Caco-2 (cell line): ENCODE results near the gene CHERP. TPM values are rescaled to one million over a fixed set of nuclear protein-coding genes. Genes with fewer than 3 reads are reported as not detected.
"Not testable (repeated sequence)": the region's sequence is repeated elsewhere in the genome, so short reads cannot be mapped to it uniquely, and the experiment has no call there.

Experiments
- BruUV-seq: library from RNA; stranded (reverse); fragments of 400-500 nt; replicated peaks from 2 replicates; lab custom pipeline; 2021; lab: Mats Ljungman, UMichigan
- CTCF ChIA-PET: fragments of 300-600 bp; sonication (Branson Sonifier 250); formaldehyde crosslinking; loops from one replicate; lab custom pipeline; 2022; ENCODE audit warnings: antibody characterized with exemption; lab: Charles Lee
- POLR2A ChIA-PET: fragments of 300-600 bp; sonication (Branson Sonifier 250); formaldehyde crosslinking; loops from one replicate; lab custom pipeline; 2022; ENCODE audit warnings: antibody characterized with exemption; lab: Charles Lee
- DNase-seq, 2 experiments: peaks; one replicate each; pipeline versions ENCODE4 v3.0.0 to v3.0.0-alpha.2; 2020 to 2022
- H3K27me3 ChIP-seq: replicated peaks from 2 replicates; pipeline ENCODE4 v1.6.0; 2011; ENCODE audit warnings: low read length; ENCODE audit not compliant: control insufficient read depth, insufficient read depth
- H3K36me3 ChIP-seq: 2 replicates; pipeline ENCODE4 v1.5.1; 2011; ENCODE audit warnings: low read length; ENCODE audit not compliant: control insufficient read depth, insufficient read depth
- H3K4me1 ChIP-seq: fragments of 250-450 bp; sonication (Bioruptor Pico); 2 replicates; pipeline ENCODE4 v1.5.1; 2020; ENCODE audit warnings: mild to moderate bottlenecking
- H3K4me3 ChIP-seq: 2 replicates; pipeline ENCODE4 v1.5.1; 2011; ENCODE audit warnings: low read depth, mild to moderate bottlenecking, control low read depth, low read length
- H3K9me3 ChIP-seq: fragments of 250-450 bp; sonication (Bioruptor Pico); 2 replicates; pipeline ENCODE4 v1.5.1; 2020; ENCODE audit warnings: mild to moderate bottlenecking, moderate library complexity
- H3K27ac Mint-ChIP-seq: one replicate; pipeline ENCODE4 v1.8.0; 2022; ENCODE audit warnings: mixed read lengths; ENCODE audit not compliant: unreplicated experiment
- H3K27me3 Mint-ChIP-seq: one replicate; pipeline ENCODE4 v1.8.0; 2022; ENCODE audit warnings: mixed read lengths; ENCODE audit not compliant: insufficient read depth, unreplicated experiment
- H3K36me3 Mint-ChIP-seq: one replicate; pipeline ENCODE4 v1.8.0; 2022; ENCODE audit warnings: mild to moderate bottlenecking, mixed read lengths; ENCODE audit not compliant: insufficient read depth, unreplicated experiment
- H3K4me1 Mint-ChIP-seq: one replicate; pipeline ENCODE4 v1.8.0; 2022; ENCODE audit warnings: low read depth, mixed read lengths; ENCODE audit not compliant: unreplicated experiment
- H3K4me3 Mint-ChIP-seq: one replicate; pipeline ENCODE4 v1.8.0; 2022; ENCODE audit warnings: mild to moderate bottlenecking, moderate library complexity, mixed read lengths; ENCODE audit not compliant: unreplicated experiment
- H3K9me3 Mint-ChIP-seq: one replicate; pipeline ENCODE4 v1.8.0; 2022; ENCODE audit warnings: mixed read lengths; ENCODE audit not compliant: unreplicated experiment
- CTCF ChIP-seq, 2 experiments: fragments of 200-600 bp in 1 of 2; IDR thresholded peaks; 1 replicate in 1 of 2; 2 replicates in 1 of 2; pipeline versions ENCODE4 v1.5.1 to v1.8.0; 2011 to 2022; ENCODE audit warnings: antibody characterized with exemption in 1 of 2, control low read depth in 1 of 2, inconsistent platforms in 1 of 2, low read depth in 1 of 2, low read length in 1 of 2, mild to moderate bottlenecking in 1 of 2, moderate library complexity in 1 of 2; ENCODE audit not compliant: insufficient read depth in 1 of 2, severe bottlenecking in 1 of 2, unreplicated experiment in 1 of 2
- intact Hi-C: fragments of 100-400 bp; cut with micrococcal nuclease; formaldehyde crosslinking; loops from one replicate; pipeline ENCODE4 v1.10.0; 2022; ENCODE audit not compliant: unreplicated experiment
- total RNA-seq: library from RNA; stranded (reverse); gene quantifications from 2 replicates; pipeline ENCODE4 v1.2.3, GENCODE V29; 2022

Gene CHERP
- total RNA-seq, 1 experiment from 2014 or later = 66.1 TPM

GRCh38 chr19:16516381-16516780, 25.9 kb downstream of the CHERP start:
- no peaks in the 10 kb centered on the region for H3K4me1 Mint-ChIP-seq
- BruUV-seq = no TSS peak
- no peaks in the 10 kb centered on the region for H3K9me3 ChIP-seq
- intact Hi-C loops = no loop called here
- peaks cover 2% of the 10 kb centered on the region; the same call in 1 of the 2 replicates for H3K36me3 ChIP-seq
- H3K27me3 ChIP-seq = no peaks in the 10 kb centered on the region
- H3K27me3 Mint-ChIP-seq = no peaks in the 10 kb centered on the region
- H3K4me1 ChIP-seq = no peaks in the 10 kb centered on the region
- no peak overlapping the region for H3K27ac Mint-ChIP-seq
- H3K36me3 Mint-ChIP-seq = peaks cover 57% of the 10 kb centered on the region
- no peak for DNase-seq
- CTCF ChIA-PET = no interaction called here
- no peaks in the 10 kb centered on the region for H3K9me3 Mint-ChIP-seq
- no peak overlapping the region for H3K4me3 Mint-ChIP-seq
- POLR2A ChIA-PET = no interaction called here
- TF ChIP-seq CTCF (IDR thresholded peaks at IDR 0.05; ENCODE audit: insufficient read depth in 1 of 2, low read depth in 1 of 2, low read length in 1 of 2, severe bottlenecking in 1 of 2, unreplicated experiment in 1 of 2) = no peak
- no peak overlapping the region for H3K4me3 ChIP-seq

DNA sequence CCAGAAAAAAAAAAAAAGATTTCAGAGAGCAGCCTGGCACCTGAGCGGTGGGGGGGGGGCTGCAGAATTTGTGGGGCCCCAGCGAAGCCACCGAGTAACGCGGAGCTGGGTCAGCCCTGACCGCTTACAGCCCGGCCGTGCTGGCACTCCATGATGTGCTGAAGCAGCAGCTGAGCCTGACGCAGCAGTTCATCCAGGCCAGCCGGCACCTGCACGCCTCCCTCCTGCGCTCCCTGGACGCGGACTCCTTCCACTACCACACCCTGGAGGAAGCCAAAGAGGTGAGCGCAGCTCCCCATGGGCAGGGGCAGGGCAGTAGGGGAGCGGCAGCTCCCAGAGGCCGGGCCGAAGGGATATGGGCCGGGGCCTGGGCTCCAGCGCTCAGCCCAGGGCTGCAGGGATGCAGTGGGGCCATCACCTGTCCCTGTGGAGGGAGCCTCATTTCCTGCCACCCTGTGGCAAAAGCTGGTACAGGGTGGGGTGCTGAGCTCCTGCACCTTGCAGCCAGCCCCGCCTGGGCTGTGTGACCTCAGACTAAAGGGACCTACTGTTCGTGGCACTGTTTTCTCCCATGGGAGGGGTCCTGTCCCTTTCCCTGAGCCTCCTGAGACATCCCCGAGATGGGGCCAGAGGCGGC, 27.7 kb downstream of the CHERP start:
- intact Hi-C loops = loop anchor here (2.0 kb wide), 1 partner anchor 74 kb away; no protein-coding TSS in a partner anchor
- peak in 1 of 2 experiments; percentile 24 for DNase-seq
- Mint-ChIP-seq H3K27me3 (no peaks in the 10 kb centered on the region), H3K27ac (no peak overlapping the region), H3K4me3 (no peak overlapping the region), H3K9me3 (no peaks in the 10 kb centered on the region), H3K4me1 (no peaks in the 10 kb centered on the region), H3K36me3 (peaks cover 47% of the 10 kb centered on the region)
- CTCF ChIA-PET = interaction anchor here (0.9 to 1.4 kb wide), 4 partner anchors 19 to 73 kb away, joined by 4 to 8 read pairs (median 6); partner anchors contain the start of genes C19orf44 and CALR3
- no TSS peak for BruUV-seq
- POLR2A ChIA-PET = no interaction called here
- Histone ChIP-seq H3K27me3 (no peaks in the 10 kb centered on the region), H3K36me3 (no peaks in the 10 kb centered on the region), H3K4me3 (no peak overlapping the region), H3K4me1 (no peaks in the 10 kb centered on the region), H3K9me3 (no peaks in the 10 kb centered on the region)
- peak in 1 of 2 experiments; percentile 13 for TF ChIP-seq CTCF (IDR thresholded peaks at IDR 0.05; ENCODE audit: insufficient read depth in 1 of 2, low read depth in 1 of 2, low read length in 1 of 2, severe bottlenecking in 1 of 2, unreplicated experiment in 1 of 2)

GRCh38 chr19:16512611-16513010, 29.6 kb downstream of the CHERP start:
- H3K9me3 ChIP-seq, H3K4me3 ChIP-seq, CTCF ChIA-PET, H3K4me3 Mint-ChIP-seq, H3K36me3 ChIP-seq, H3K27me3 ChIP-seq, POLR2A ChIA-PET, intact Hi-C loops, H3K4me1 Mint-ChIP-seq, DNase-seq, H3K27me3 Mint-ChIP-seq, BruUV-seq, H3K4me1 ChIP-seq, H3K9me3 Mint-ChIP-seq, H3K27ac Mint-ChIP-seq: not testable (repeated sequence)
- peaks cover 32% of the 10 kb centered on the region for H3K36me3 Mint-ChIP-seq
